ENCODE data around the gene LCE1B. TPM values are rescaled to one million over a fixed set of nuclear protein-coding genes. Genes with fewer than 3 reads are reported as not detected.

LCE1B gene
- total RNA-seq, 1 donor, result not detected

GRCh38 chr1:152859696-152860095 lies 47.9 kb downstream of the LCE1B start, which contains the start of gene LCE7A:
Gene LCE7A, plus strand, starts transcription at chr1:152859996. Its CDS starts 702 bp downstream, at chr1:152860698.
- DNase-seq (ENCODE audit: low read depth in 2 of 3, low spot score in 2 of 3), result no peak

GRCh38 chr1:152860129-152860528 lies 48.4 kb downstream of the LCE1B start:
- no peak for DNase-seq (ENCODE audit: low read depth in 2 of 3, low spot score in 2 of 3)

- no peak for DNase-seq (ENCODE audit: low read depth in 2 of 3, low spot score in 2 of 3)
Observed at GRCh38 chr1:152861374-152861773, 49.6 kb downstream of the LCE1B start.

Other genes with a start within 250 kb of the LCE1B start
- gene LCE3E, start 245.2 kb upstream of the LCE1B start, total RNA-seq, result not detected
- not detected for gene LCE3D, start 231.5 kb upstream of the LCE1B start, total RNA-seq
- not detected for gene LCE3C, start 211.7 kb upstream of the LCE1B start, total RNA-seq
- gene LCE3B, start 198.2 kb upstream of the LCE1B start, total RNA-seq, result not detected
- gene LCE3A, start 188.9 kb upstream of the LCE1B start, total RNA-seq, result not detected
- not detected for gene LCE2D, start 148.6 kb upstream of the LCE1B start, total RNA-seq
- not detected for gene LCE2C, start 136.7 kb upstream of the LCE1B start, total RNA-seq
- gene LCE2B, start 125.8 kb upstream of the LCE1B start, total RNA-seq, result not detected
- gene LCE2A, start 113.6 kb upstream of the LCE1B start, total RNA-seq, result not detected
- gene LCE4A, start 103.8 kb upstream of the LCE1B start, total RNA-seq, result not detected
- not detected for gene KPRP, start 53.9 kb upstream of the LCE1B start, total RNA-seq
- not detected for gene LCE1F, start 36.8 kb upstream of the LCE1B start, total RNA-seq
- not detected for gene LCE1E, start 25.7 kb upstream of the LCE1B start, total RNA-seq
- gene LCE1D, start 15.2 kb upstream of the LCE1B start, total RNA-seq, result not detected
- not detected for gene LCE1C, start 5.3 kb upstream of the LCE1B start, total RNA-seq
- gene LCE1A, start 15.5 kb downstream of the LCE1B start, total RNA-seq, result not detected
- not detected for gene LCE6A, start 30.9 kb downstream of the LCE1B start, total RNA-seq
- not detected for gene LCE7A, start 48.0 kb downstream of the LCE1B start, total RNA-seq
- not detected for gene SMCP, start 66.4 kb downstream of the LCE1B start, total RNA-seq
- not detected for gene IVL, start 96.6 kb downstream of the LCE1B start, total RNA-seq
- not detected for gene SPRR5, start 135.2 kb downstream of the LCE1B start, total RNA-seq
- not detected for gene SPRR4, start 158.7 kb downstream of the LCE1B start, total RNA-seq
- not detected for gene SPRR1A, start 172.1 kb downstream of the LCE1B start, total RNA-seq
- not detected for gene SPRR3, start 189.8 kb downstream of the LCE1B start, total RNA-seq
- not detected for gene SPRR1B, start 219.2 kb downstream of the LCE1B start, total RNA-seq
- gene SPRR2D, start 229.1 kb downstream of the LCE1B start, total RNA-seq, result not detected
- not detected for gene SPRR2A, start 245.5 kb downstream of the LCE1B start, total RNA-seq